ENCODE data around the gene TRAF2. TPM values are rescaled to one million over a fixed set of nuclear protein-coding genes. Genes with fewer than 3 reads are reported as not detected.
A peak's percentile ranks its signal among the peaks of the same experiment; 100 is the strongest.

Gene TRAF2
- polyA plus RNA-seq, 2 of the 4 experiments (the other 2 are of a cell fraction), result 23.8 to 39.5 TPM

DNA sequence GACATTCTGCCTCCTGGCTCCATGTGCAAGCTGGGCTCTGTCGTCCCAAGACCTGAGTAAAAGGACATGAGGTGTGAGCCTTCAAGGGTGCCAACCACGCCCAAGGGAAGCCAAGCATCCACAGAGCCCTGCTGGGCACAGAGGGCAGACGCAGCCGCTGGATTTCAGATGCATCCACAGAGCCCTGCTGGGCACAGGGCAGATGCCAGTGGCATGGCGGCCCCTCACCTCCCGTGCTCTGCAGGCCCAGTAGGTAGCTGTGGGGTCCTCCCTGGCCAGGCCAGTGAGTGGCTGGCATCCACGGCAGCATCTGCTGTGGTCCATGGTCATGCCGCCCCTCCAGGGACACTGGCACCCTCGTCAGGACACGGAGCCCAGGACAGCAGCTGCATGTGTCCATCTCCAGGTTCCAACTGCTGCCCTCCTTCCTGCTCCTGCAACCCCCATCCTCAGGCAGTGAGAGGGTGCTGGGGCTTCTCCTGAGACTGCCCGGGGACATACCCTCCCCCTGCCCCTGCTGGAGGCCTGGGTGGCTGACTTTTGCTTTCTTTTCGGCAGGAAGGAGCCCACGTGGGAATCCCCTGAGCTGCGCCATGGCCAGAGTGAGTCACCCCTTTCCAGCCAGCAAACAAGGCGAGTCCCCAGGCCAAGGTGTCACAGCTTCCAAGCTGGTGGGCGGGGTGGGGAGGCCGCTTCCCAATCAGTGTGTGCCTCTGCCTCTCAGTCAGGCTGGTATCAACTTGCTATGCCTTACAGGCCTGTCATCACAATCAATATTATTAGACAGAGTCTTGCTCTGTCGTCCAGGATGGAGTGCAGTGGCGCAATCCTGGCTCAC, 4.0 kb upstream of the TRAF2 start:
- DNase-seq (ENCODE audit: low read depth in 1 of 2, low spot score in 1 of 2) (peak; percentile 93 to 96), FAIRE-seq (no peak), ATAC-seq (peak; percentile 57 to 66)
- Histone ChIP-seq H3K4me3 (no peak overlapping the region; the same call in 2 of the 3 replicates), H3K4me2 (peak overlapping the region; percentile 77), H3K27ac (peak overlapping the region; percentile 97 to 98), H3K9me3 (no peaks in the 10 kb centered on the region), H3K4me1 (peaks cover 43% of the 10 kb centered on the region)
- 10% methylated on average over 14 of the region's 19 CpGs for WGBS (ENCODE audit: missing lambda C conversion rate)
- ChIA-PET POLR2A (interaction anchor here (0.9 to 6.8 kb wide), 8 partner anchors 10 to 34 kb away, joined by 3 to 108 read pairs (median 4); partner anchors contain the start of gene EDF1), CTCF (interaction anchor here (1.0 to 14.7 kb wide), 14 partner anchors 9 to 153 kb away, joined by 3 to 139 read pairs (median 8); partner anchors contain the start of genes AJM1 and C8G)
- TF ChIP-seq MAZ (IDR thresholded peaks at IDR 0.05; ENCODE audit: borderline replicate concordance, low read depth, low read length), result no peak
- no peak for TF ChIP-seq KDM1A (IDR thresholded peaks at IDR 0.05; ENCODE audit: low read depth)
- TF ChIP-seq, protein P1, sequence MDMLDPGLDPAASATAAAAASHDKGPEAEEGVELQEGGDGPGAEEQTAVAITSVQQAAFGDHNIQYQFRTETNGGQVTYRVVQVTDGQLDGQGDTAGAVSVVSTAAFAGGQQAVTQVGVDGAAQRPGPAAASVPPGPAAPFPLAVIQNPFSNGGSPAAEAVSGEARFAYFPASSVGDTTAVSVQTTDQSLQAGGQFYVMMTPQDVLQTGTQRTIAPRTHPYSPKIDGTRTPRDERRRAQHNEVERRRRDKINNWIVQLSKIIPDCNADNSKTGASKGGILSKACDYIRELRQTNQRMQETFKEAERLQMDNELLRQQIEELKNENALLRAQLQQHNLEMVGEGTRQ (IDR thresholded peaks at IDR 0.05), result peak; percentile 59
- no peak for TF ChIP-seq NR3C1 (IDR thresholded peaks at IDR 0.05)
- no peak for TF ChIP-seq ZSCAN20 (CRISPR knock-in tag; IDR thresholded peaks at IDR 0.05)
- TF ChIP-seq TP53 (CRISPR knock-in tag; IDR thresholded peaks at IDR 0.05), result no peak
- peak in 1 of 2 experiments; percentile 79; a peak in 2 of 4 replicates for TF ChIP-seq CEBPB (IDR thresholded peaks at IDR 0.05)
- TF ChIP-seq RNF2 (IDR thresholded peaks at IDR 0.05; ENCODE audit: borderline replicate concordance, low read depth), result no peak
- TF ChIP-seq RARB (CRISPR knock-in tag; IDR thresholded peaks at IDR 0.05), result no peak
- no peak for TF ChIP-seq HMGXB4 (CRISPR knock-in tag; IDR thresholded peaks at IDR 0.05; ENCODE audit: borderline replicate concordance)
- TF ChIP-seq MAFK (IDR thresholded peaks at IDR 0.05; ENCODE audit: partially characterized antibody), result no peak
- TF ChIP-seq TFCP2L1 (CRISPR knock-in tag; IDR thresholded peaks at IDR 0.05), result no peak
- TF ChIP-seq RFX5 (IDR thresholded peaks at IDR 0.05), result no peak
- TF ChIP-seq ATOH8 (CRISPR knock-in tag; IDR thresholded peaks at IDR 0.05; ENCODE audit: low read depth), result no peak
- TF ChIP-seq HDAC2 (IDR thresholded peaks at IDR 0.05), result no peak
- no peak; the same call in 1 of the 2 replicates for TF ChIP-seq ZC3H11A (IDR thresholded peaks at IDR 0.05)
- TF ChIP-seq CHD2 (IDR thresholded peaks at IDR 0.05; ENCODE audit: low read length, partially characterized antibody), result peak; percentile 12
- no peak for TF ChIP-seq ZNF302 (CRISPR knock-in tag; IDR thresholded peaks at IDR 0.05)
- TF ChIP-seq GATA3 (IDR thresholded peaks at IDR 0.05; ENCODE audit: borderline replicate concordance), result peak; percentile 65; the same call in 1 of the 2 replicates
- TF ChIP-seq, protein P2, sequence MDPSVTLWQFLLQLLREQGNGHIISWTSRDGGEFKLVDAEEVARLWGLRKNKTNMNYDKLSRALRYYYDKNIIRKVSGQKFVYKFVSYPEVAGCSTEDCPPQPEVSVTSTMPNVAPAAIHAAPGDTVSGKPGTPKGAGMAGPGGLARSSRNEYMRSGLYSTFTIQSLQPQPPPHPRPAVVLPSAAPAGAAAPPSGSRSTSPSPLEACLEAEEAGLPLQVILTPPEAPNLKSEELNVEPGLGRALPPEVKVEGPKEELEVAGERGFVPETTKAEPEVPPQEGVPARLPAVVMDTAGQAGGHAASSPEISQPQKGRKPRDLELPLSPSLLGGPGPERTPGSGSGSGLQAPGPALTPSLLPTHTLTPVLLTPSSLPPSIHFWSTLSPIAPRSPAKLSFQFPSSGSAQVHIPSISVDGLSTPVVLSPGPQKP (IDR thresholded peaks at IDR 0.05; ENCODE audit: low read depth, low read length), result no peak
- TF ChIP-seq PBX3 (IDR thresholded peaks at IDR 0.05), result 0 out of 2 replicates have a peak, but pooled peaks have one; percentile 29
- TF ChIP-seq EP300 (IDR thresholded peaks at IDR 0.05), result peak; percentile 32 to 77; a peak in 1 of 5 replicates
- no peak for TF ChIP-seq HOXB13 (CRISPR knock-in tag; IDR thresholded peaks at IDR 0.05; ENCODE audit: low read depth)
- no peak for TF ChIP-seq POLR2AphosphoS2 (conservative IDR thresholded peaks at IDR 0.05; ENCODE audit: low read length)
- TF ChIP-seq, protein P3, sequence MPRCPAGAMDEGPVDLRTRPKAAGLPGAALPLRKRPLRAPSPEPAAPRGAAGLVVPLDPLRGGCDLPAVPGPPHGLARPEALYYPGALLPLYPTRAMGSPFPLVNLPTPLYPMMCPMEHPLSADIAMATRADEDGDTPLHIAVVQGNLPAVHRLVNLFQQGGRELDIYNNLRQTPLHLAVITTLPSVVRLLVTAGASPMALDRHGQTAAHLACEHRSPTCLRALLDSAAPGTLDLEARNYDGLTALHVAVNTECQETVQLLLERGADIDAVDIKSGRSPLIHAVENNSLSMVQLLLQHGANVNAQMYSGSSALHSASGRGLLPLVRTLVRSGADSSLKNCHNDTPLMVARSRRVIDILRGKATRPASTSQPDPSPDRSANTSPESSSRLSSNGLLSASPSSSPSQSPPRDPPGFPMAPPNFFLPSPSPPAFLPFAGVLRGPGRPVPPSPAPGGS (IDR thresholded peaks at IDR 0.05), result no peak
- TF ChIP-seq FOXS1 (CRISPR knock-in tag; IDR thresholded peaks at IDR 0.05), result no peak
- TF ChIP-seq EHMT2 (IDR thresholded peaks at IDR 0.05; ENCODE audit: low read depth), result no peak
- no peak for TF ChIP-seq FOSB (CRISPR knock-in tag; IDR thresholded peaks at IDR 0.05)
- TF ChIP-seq SREBF2 (IDR thresholded peaks at IDR 0.05), result no peak
- peak; percentile 52; the same call in 1 of the 2 replicates for TF ChIP-seq JUNB (IDR thresholded peaks at IDR 0.05)
- no peak for TF ChIP-seq CTCF (IDR thresholded peaks at IDR 0.05)
- no peak for TF ChIP-seq NFE2L2 (conservative IDR thresholded peaks at IDR 0.05; ENCODE audit: low read length)
